GM10248 (cell line): ENCODE results near the gene SPTLC3.

Source experiments
- CTCF ChIA-PET: fragments of 300-600 bp; sonication (Branson Sonifier 250); formaldehyde crosslinking; extraction: SDS; loops from one replicate; lab custom pipeline; 2021; ENCODE audit warnings: antibody characterized with exemption; lab: Yijun Ruan, JAX
- POLR2A ChIA-PET: fragments of 350-650 bp; sonication (Branson Sonifier 250); formaldehyde crosslinking; extraction: SDS; loops from one replicate; lab custom pipeline; 2020; ENCODE audit warnings: antibody characterized with exemption; lab: Yijun Ruan, JAX
- DNase-seq: peaks from one replicate; pipeline ENCODE4 v3.0.0; 2012; ENCODE audit errors: extremely low spot score
- CTCF ChIP-seq: IDR thresholded peaks from 2 replicates; pipeline ENCODE4 v1.5.1; 2012; ENCODE audit warnings: mild to moderate bottlenecking, low read depth; ENCODE audit errors: extremely low read depth, missing control alignments, control extremely low read depth

SPTLC3 gene

DNA sequence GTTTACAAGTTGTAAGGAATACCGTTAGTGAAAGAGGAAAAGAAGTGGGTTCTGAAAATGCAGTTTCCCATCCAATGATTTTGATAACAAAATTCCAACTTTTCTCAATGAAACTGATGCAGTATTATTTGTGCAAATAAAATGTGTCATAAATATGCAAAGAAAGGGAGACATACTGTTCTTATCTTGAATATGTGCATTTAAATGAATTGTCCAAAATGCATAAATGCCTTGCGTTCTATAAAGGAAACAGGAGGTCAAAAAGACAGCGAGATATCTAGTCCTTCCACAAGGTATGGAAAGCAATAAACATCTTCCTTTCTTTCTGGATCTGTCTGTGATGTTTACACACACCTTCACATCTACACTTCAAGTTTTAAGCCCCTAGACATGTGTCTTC, 157.7 kb downstream of the SPTLC3 start:
- TF ChIP-seq CTCF, result no peak
- DNase-seq, result no peak
- ChIA-PET CTCF (no interaction called here), POLR2A (no interaction called here)

- POLR2A ChIA-PET, result no interaction called here
- DNase-seq, result no peak
- TF ChIP-seq CTCF, result no peak
- CTCF ChIA-PET, result interaction anchor here (0.6 to 1.5 kb wide), 2 partner anchors 11 to 50 kb away, joined by 3 to 6 read pairs; no protein-coding TSS in a partner anchor
Observed at GRCh38 chr20:13169086-13169485, 160.3 kb downstream of the SPTLC3 start.

DNA sequence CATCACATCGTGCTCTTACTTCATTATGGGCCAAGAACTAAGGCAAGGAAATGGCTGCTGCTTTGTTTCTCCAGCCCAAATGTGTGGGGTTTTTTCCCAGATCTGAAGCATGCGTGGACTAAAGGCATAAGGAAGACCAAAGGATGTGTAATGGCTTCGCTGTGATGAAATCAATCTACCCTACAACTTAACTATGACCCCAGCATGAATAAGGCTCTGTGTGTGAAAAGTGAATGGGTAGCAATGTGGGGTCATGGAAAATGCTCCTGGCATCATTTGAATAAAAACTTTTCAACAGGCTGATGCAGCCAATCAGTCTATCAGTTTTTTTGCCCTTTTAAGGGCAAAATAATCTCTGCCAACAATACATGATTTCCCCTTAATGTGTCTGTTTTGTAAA, 162.0 kb downstream of the SPTLC3 start:
- ChIA-PET CTCF (no interaction called here), POLR2A (no interaction called here)
- no peak for TF ChIP-seq CTCF
- DNase-seq, result no peak

DNA sequence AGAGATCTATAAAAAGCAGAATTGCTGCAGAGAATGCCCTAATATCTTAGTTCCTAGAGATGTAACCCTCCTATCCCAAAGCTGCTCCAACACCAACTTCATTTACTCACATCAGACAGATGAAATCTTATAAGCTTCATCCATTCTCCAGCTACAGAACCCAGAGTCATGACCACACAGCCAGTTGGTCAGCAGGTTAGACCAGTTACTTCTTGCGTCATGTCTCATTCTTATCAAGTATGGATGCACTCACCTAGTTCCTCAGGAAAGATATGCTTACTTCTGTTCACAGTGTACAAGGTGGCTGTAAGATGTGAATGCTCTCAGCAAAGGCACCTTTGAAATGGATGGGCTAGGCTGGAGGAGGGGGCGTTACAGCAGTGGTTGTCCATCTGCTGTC, 164.4 kb downstream of the SPTLC3 start:
- no peak for DNase-seq
- CTCF ChIA-PET, result no interaction called here
- POLR2A ChIA-PET, result no interaction called here
- no peak for TF ChIP-seq CTCF

GRCh38 chr20:13174402-13174801, 165.6 kb downstream of the SPTLC3 start:
- POLR2A ChIA-PET, result no interaction called here
- CTCF ChIA-PET, result no interaction called here
- no peak for DNase-seq
- no peak for TF ChIP-seq CTCF

GRCh38 chr20:13180986-13181889, 172.5 kb downstream of the SPTLC3 start:
- ChIA-PET CTCF (interaction anchor here (1.0 to 1.6 kb wide), 2 partner anchors 10 to 12 kb away, joined by 4 to 6 read pairs; no protein-coding TSS in a partner anchor), POLR2A (no interaction called here)
- no peak for DNase-seq
- no peak for TF ChIP-seq CTCF
